ENCODE measurements around the gene DLEC1.

The DLEC1 gene

GRCh38 chr3:38143511-38143910, 104.5 kb downstream of the DLEC1 start:
- H3K27me3 ChIP-seq (replicated peaks): no peaks in the 10 kb centered on the region
- TF ChIP-seq CTCF (IDR thresholded peaks at IDR 0.05; ENCODE audit: low read depth, low read length, missing control alignments): no peak
- H3K36me3 ChIP-seq (replicated peaks): peaks cover 2% of the 10 kb centered on the region
- in situ Hi-C loops (cut with HindIII; ENCODE audit: low pct_ligation_motif_present, low sequenced_read_pairs): no loop called here
- no peak overlapping the region for H3K4me3 ChIP-seq (ENCODE audit: low read depth, low read length)
- DNase-seq: no peak
- no peak overlapping the region for H3K27ac ChIP-seq

GRCh38 chr3:38146504-38146903, 107.5 kb downstream of the DLEC1 start:
- H3K27ac ChIP-seq: no peak overlapping the region
- no peaks in the 10 kb centered on the region for H3K36me3 ChIP-seq (replicated peaks)
- H3K27me3 ChIP-seq (replicated peaks): no peaks in the 10 kb centered on the region
- in situ Hi-C loops (cut with HindIII; ENCODE audit: low pct_ligation_motif_present, low sequenced_read_pairs): no loop called here
- H3K4me3 ChIP-seq (ENCODE audit: low read depth, low read length): no peak overlapping the region
- no peak for DNase-seq
- no peak for TF ChIP-seq CTCF (IDR thresholded peaks at IDR 0.05; ENCODE audit: low read depth, low read length, missing control alignments)

- H3K27me3 ChIP-seq (replicated peaks): no peaks in the 10 kb centered on the region
- no peak for DNase-seq
- H3K36me3 ChIP-seq (replicated peaks): no peaks in the 10 kb centered on the region
- TF ChIP-seq CTCF (IDR thresholded peaks at IDR 0.05; ENCODE audit: low read depth, low read length, missing control alignments): no peak
- H3K4me3 ChIP-seq (ENCODE audit: low read depth, low read length): no peak overlapping the region
- in situ Hi-C loops (cut with HindIII; ENCODE audit: low pct_ligation_motif_present, low sequenced_read_pairs): no loop called here
- no peak overlapping the region for H3K27ac ChIP-seq
These were observed 108.4 kb downstream of the DLEC1 start for GRCh38 chr3:38147421-38147820.

- DNase-seq: no peak
- no peak overlapping the region for H3K4me3 ChIP-seq (ENCODE audit: low read depth, low read length)
- H3K27me3 ChIP-seq (replicated peaks): no peaks in the 10 kb centered on the region
- TF ChIP-seq CTCF (IDR thresholded peaks at IDR 0.05; ENCODE audit: low read depth, low read length, missing control alignments): no peak
- H3K27ac ChIP-seq: no peak overlapping the region
- in situ Hi-C loops (cut with HindIII; ENCODE audit: low pct_ligation_motif_present, low sequenced_read_pairs): no loop called here
- no peaks in the 10 kb centered on the region for H3K36me3 ChIP-seq (replicated peaks)
These were observed 109.4 kb downstream of the DLEC1 start for GRCh38 chr3:38148311-38148882.

GRCh38 chr3:38149708-38150107, 110.7 kb downstream of the DLEC1 start:
- Histone ChIP-seq H3K27ac (no peak overlapping the region), H3K4me3 (ENCODE audit: low read depth, low read length) (no peak overlapping the region), H3K36me3 (replicated peaks) (no peaks in the 10 kb centered on the region), H3K27me3 (replicated peaks) (no peaks in the 10 kb centered on the region)
- in situ Hi-C loops (cut with HindIII; ENCODE audit: low pct_ligation_motif_present, low sequenced_read_pairs): no loop called here
- DNase-seq: no peak
- no peak for TF ChIP-seq CTCF (IDR thresholded peaks at IDR 0.05; ENCODE audit: low read depth, low read length, missing control alignments)

Data from brain microvascular endothelial cell (primary cell).